Astrocyte of the cerebellum (primary cell): ENCODE measurements around the gene ANKHD1.

ENCODE experiments used
- DNase-seq: peaks from one replicate; pipeline ENCODE4 v3.0.0-alpha.2; 2011; ENCODE audit warnings: low read depth
- H3K4me3 ChIP-seq: 2 replicates; pipeline ENCODE4 v1.5.1; 2011; ENCODE audit warnings: mild to moderate bottlenecking, low read depth, low read length, moderate library complexity
- in situ Hi-C: cut with HindIII; loops from 2 replicates; pipeline ENCODE4 v1.10.0; 2017; ENCODE audit warnings: low sequenced_read_pairs
- TF ChIP-seq, protein P1 (sequence below): IDR thresholded peaks from 2 replicates; pipeline ENCODE4 v1.5.1; 2012; ENCODE audit warnings: low read length, low read depth, moderate library complexity, mild to moderate bottlenecking; ENCODE audit errors: missing control alignments

ANKHD1 gene, protein sequence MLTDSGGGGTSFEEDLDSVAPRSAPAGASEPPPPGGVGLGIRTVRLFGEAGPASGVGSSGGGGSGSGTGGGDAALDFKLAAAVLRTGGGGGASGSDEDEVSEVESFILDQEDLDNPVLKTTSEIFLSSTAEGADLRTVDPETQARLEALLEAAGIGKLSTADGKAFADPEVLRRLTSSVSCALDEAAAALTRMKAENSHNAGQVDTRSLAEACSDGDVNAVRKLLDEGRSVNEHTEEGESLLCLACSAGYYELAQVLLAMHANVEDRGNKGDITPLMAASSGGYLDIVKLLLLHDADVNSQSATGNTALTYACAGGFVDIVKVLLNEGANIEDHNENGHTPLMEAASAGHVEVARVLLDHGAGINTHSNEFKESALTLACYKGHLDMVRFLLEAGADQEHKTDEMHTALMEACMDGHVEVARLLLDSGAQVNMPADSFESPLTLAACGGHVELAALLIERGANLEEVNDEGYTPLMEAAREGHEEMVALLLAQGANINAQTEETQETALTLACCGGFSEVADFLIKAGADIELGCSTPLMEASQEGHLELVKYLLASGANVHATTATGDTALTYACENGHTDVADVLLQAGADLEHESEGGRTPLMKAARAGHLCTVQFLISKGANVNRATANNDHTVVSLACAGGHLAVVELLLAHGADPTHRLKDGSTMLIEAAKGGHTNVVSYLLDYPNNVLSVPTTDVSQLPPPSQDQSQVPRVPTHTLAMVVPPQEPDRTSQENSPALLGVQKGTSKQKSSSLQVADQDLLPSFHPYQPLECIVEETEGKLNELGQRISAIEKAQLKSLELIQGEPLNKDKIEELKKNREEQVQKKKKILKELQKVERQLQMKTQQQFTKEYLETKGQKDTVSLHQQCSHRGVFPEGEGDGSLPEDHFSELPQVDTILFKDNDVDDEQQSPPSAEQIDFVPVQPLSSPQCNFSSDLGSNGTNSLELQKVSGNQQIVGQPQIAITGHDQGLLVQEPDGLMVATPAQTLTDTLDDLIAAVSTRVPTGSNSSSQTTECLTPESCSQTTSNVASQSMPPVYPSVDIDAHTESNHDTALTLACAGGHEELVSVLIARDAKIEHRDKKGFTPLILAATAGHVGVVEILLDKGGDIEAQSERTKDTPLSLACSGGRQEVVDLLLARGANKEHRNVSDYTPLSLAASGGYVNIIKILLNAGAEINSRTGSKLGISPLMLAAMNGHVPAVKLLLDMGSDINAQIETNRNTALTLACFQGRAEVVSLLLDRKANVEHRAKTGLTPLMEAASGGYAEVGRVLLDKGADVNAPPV (N-terminal part only)

GRCh38 chr5:140401362-140402257 lies at the start of gene ANKHD1:
ANKHD1 (plus strand) TSS chr5:140401833; CDS start chr5:140401968, 135 bp downstream.
- peak within 1 kb of the TSS; percentile 98 for H3K4me3 ChIP-seq
- DNase-seq, result peak; percentile 100
- TF ChIP-seq, protein P1, sequence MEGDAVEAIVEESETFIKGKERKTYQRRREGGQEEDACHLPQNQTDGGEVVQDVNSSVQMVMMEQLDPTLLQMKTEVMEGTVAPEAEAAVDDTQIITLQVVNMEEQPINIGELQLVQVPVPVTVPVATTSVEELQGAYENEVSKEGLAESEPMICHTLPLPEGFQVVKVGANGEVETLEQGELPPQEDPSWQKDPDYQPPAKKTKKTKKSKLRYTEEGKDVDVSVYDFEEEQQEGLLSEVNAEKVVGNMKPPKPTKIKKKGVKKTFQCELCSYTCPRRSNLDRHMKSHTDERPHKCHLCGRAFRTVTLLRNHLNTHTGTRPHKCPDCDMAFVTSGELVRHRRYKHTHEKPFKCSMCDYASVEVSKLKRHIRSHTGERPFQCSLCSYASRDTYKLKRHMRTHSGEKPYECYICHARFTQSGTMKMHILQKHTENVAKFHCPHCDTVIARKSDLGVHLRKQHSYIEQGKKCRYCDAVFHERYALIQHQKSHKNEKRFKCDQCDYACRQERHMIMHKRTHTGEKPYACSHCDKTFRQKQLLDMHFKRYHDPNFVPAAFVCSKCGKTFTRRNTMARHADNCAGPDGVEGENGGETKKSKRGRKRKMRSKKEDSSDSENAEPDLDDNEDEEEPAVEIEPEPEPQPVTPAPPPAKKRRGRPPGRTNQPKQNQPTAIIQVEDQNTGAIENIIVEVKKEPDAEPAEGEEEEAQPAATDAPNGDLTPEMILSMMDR, result no peak
- in situ Hi-C loops, result no loop called here

GRCh38 chr5:140355546-140355945 lies 46.1 kb upstream of the ANKHD1 start:
- TF ChIP-seq, protein P1, result no peak
- no peak for DNase-seq
- in situ Hi-C loops, result no loop called here
- no peak overlapping the region for H3K4me3 ChIP-seq

DNA sequence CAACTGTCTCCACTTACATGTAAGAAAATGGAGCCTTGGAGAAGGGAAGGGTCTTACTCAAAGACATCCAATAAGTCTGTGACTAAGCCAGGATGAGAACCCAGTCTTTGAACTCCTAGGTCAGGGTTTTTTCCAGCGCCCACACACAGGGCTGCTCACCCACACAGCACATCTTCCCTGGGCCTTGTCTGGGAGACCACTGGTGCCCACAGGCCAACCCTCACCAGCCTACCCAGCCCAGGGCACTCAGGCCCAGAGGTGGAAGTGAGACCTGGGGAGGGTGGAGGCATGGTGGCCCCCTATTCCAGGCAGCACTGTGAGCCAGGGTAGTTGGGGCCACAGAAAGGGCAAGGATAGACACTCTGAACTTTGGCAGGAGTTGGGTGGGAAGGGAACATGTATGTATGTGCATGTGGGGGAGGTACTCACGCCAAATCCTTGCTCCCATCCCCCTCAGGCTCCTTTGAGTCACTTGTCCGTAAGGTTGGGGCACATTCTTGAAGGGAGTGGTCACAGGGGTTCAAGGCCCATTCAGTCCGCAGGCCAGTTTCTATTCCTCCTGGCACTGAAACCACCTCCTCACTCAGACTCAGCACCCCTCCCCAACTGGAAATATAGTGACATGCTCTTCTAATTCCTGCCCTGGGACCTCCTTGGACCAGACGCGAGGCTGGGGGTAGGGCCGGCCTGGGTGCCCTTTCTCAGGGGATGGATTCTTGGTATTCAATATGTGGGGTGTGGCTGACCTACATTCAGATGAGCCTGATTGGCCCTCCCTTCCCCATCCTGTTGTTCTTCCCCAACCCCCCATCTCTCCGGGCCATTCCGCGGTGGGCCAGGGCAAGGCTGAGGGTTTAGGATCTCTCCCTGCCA lies 44.5 kb upstream of the ANKHD1 start:
- TF ChIP-seq, protein P1, result no peak
- in situ Hi-C loops, result no loop called here
- DNase-seq, result no peak
- H3K4me3 ChIP-seq, result no peak overlapping the region

DNA sequence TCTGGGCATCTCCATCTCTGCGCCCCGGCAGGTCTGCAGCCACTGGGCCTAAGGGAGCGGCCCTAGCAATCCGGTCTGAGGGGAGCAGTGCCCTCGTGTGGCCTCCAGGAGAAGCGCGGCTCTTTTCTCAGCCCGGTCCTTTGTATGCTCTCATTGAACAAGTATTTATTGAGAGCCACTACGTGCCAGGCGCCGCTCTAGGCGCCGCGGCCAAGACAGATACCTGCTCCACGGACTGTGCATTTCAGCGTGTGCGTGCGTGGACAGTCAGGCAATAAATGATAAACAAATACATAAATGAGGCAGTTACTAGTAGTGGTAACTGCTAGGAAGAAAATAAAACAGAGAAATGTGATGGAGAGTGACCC lies 43.9 kb upstream of the ANKHD1 start:
- in situ Hi-C loops, result no loop called here
- TF ChIP-seq, protein P1, result peak; percentile 94
- H3K4me3 ChIP-seq, result no peak overlapping the region
- DNase-seq, result peak; percentile 71

GRCh38 chr5:140358738-140359310 lies 42.8 kb upstream of the ANKHD1 start:
- TF ChIP-seq, protein P1, result peak; percentile 64
- DNase-seq, result no peak
- no peak overlapping the region for H3K4me3 ChIP-seq
- in situ Hi-C loops, result no loop called here
